Measurements from ENCODE around the gene SELENOK.

SELENOK gene

DNA sequence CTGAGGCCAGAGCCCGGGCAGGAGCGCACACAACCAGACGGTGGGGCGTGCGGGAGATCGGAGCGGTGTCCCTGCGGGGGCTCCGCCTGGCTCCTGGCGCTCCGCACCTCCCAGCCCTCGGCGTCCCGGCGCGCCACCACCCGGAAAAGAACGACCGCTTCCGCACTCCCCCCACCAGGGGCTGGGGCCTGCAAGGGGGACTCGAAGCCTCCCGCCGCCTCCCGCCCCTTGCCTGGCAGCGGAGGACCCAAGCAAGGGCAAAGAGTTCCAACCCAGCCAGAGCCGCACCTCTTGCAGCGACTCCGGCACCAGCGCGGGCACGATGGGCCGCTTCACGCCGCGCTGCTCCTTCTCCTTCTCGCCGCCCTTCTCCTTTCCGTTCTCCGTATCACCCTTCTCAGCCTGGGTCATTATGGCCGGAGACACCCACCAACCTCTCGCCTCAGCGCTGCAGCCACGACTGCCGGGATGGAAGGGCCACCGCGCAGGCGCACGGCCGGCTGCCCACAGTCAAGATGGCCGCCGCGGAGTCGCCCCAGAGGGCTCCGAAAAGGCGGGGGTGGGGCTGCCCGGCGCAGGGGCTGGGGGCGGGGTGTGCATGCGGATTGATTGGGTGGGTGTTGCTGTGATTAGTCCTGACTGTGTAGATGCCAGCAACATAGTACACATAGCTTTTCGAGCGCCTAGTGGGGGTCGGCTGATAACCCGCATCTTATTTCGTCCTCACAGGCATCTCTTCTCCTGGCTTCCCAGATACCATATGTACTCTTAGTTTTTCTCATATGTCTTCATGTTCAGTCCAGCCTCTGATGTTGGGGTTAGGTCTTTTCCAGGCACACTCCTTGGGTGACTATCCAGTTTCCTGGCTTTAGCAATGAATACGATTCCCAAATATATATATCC is 9.7 kb downstream of the SELENOK start, which contains the start of gene ACTR8:
TSS of gene ACTR8 (minus strand) at position 462 of the 903 bp plus-strand sequence. CDS start at position 411, 51 bp downstream.
- DNase-seq, result peak; percentile 42

DNA sequence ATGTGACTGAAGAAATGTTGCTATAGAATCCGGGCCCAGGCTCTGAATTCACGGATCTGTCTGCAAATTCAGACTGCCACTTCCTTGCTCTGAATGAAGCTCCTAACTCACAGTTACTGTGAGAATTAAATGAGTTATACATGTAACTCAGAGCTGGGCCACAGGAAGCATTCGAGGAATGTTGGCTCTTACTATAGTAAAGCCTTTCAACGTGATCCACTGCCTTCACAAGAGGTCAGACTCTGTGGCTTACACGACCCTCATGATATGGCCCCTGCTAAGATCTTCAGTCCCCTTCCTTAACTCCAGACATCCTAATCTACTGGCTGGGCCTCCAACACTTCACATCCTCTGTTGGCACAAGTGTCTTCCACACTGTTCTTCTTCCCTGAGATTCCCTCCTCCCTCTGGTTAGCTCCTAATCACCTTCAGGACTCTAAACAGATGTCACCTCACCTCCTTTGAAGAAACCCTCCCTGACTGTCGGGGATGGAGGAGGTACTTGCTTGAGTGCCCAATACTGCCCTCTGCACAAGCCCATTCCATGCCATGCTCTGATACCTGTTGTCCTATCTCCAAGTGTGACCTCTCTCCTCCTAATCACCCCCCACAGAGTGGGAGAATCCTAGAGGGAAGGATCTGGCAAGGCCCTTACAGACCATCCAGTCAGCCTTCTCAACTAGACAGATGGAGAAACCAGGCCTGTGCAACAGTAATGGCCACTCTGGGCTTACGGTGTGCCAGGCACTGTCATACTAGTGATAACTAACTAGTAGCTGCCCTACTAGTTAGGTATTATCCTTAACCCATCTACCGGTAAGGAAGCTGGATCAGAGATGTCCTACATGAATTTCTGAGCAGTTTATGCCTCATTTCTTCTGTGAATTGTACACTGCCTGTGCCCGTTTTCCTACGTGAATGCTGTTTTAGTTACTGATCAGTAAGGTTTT is 11.0 kb downstream of the SELENOK start:
- DNase-seq, result no peak

DNA sequence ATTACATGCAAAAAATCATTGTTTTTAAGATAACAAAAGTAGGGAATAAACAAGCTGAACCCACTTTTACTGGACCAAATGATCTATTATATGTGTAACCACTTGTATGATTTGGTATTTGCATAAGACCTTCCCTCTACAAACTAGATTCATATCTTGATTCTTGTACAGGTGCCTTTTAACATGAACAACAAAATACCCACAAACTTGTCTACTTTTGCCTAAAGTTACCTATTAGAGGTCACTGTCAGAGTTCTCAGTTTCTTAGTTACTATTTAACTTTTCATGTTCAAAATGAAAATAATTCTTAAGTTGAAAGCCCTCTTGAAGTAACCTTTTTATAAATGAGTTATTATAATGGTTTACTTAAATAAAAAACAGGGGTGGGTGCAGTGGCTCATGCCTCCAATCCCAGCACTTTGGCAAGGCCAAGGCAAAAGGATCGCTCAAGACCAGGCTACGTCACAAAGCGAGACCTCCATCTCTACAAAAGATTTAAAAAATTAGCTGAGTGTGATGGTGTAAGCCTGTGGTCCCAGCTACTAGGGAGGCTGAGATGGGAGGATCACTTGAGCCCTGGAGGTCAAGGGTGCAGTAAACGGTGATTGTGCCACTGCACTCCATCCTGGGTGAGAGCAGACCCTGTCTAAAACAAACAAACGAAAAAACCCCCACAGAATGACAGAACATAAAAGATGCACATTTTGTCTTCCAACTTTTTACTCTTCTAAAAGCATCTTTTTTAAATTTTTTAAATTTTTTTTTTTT is 25.7 kb downstream of the SELENOK start:
- no peak for DNase-seq

DNA sequence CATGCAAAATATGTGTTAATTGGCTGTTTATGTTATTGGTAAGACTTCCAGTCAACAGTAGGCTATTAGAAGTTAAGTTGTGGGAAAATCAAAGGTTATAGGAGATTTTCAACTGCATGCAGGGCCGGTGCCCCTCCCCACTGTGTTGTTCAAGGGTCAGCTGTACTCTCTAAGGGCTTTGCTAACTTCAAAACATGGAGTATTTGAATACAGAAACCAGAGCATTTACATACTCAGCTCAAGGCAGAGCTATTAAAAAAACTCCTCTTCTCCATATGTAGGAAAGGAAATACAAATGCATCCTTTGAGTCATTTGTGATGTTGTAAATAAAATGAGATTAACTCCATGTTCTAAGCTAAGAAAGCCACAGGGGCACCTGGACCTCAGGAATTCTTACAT is 28.5 kb downstream of the SELENOK start:
- no peak for DNase-seq

DNA sequence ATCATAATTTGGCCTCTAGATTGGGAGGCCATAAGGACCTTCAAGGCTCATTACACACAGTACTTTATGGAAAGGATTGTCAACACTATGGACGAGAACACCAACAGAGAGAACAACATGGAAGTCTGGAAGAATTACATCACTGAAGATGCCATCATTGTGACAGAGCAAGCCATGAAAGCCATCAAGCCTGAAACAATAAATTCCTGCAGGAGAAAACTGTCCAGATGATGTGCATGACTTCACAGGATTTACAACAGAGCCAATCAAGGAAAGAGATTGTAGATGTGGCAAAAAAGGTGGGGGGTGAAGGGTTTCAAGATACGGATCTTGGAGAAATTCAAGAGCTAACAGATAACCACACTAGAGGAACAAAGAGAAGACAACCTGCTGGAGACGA is 29.4 kb downstream of the SELENOK start:
- no peak for DNase-seq

DNA sequence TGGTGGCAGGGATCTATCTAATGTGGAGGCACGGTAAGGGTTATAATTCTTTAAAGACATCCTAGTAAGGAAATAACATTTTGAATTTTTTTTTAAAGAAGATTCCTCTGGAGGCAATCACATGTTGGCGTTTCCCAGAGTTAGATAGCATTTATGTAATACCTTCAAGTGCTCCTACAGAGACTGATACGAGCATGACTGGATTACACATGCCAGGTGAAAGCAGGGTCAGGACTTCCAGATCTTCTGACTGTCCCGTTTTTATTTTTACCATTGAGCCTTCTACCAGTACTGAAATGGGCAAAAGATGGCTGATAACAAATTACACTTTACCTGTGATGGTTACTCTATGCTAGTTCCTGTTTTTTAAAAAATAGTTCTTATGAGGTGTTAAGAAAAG is 31.5 kb downstream of the SELENOK start:
- no peak for DNase-seq

DNA sequence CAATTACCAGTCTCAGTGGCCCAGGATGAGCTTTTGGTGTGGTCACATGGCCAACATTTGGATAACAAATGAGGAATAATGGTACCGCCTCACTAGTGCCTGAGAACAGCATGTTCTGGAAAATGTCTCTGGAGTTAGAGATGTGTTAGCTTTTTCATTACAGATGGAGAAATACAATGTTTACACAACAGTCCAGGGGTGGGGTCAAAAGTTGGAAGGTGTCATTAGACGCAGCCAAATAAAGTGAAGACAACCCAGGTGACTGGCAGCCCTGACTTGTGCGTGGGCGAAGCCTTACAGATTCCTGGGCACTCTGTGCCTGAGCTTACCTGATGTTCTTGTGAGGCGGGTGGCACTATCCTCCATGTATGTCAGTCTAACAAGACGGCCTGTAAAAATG is 32.5 kb downstream of the SELENOK start:
- DNase-seq, result no peak

DNA sequence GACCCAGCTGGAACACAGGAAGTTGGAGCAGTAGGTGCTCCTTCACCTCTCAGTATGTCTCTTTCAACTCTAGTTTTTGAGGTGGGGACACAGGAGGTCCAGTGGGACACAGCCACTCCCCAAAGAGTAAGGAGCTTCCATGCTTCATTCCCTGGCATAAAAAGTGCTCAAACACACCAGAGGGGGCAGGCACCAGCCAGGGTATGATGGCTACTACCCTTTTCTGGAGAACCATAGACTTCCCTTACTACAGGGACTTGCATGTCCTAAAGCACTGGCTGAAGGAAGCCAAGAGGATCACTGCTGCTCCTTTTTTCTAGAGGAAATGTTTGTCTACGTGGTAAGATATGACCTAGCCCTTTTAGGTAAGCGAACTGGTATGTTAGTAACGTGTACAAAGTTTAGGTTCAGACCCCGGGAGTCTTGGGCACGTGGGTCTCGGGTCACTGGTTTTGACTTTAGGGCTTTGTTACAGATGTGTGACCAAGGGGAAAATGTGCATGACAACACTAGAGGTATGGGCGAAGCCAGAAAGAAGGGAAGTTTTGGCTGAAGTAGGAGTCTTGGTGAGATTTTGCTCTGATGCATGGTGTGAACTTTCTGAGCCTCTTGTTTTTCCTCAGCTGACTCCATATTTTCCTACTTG is 33.4 kb downstream of the SELENOK start:
- DNase-seq, result no peak

DNA sequence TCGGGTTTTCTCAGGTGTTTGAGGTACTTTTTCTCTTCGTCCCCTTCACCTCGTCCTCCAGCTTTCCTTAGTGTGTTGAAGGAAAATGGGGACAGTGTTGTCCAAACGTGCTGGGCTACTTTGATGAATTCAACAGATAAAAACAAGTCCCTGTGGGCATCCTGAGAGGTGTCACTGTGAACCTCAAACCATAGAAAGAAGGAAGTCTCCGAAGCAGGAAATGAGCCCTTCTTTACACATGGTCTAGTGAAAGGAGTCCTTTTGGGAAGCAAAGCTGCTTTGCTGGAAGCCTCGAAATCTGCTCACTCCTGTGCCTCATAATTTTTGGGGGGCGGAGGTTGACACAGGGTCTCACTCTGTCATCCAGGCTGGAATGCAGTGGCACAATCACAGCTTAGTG is 34.7 kb downstream of the SELENOK start:
- DNase-seq, result no peak

DNA sequence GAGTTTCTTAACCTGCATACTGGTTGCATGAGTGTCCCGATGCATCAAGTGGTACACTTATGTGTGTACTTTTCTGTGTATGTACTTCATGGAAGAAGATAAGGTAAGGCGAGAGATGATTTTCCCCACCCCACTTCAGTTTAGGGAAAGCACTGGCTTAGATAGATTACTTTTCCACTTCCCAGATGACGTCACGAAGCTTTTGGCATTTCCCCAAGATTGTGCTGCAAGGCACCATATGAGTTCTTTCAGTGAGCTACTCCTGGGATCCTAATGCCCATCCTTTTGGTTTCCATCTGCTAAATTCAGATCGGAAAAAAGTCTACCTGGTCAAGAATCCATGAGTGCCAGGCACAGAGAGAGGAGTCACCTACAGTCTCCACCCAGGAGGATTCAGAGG is 40.8 kb downstream of the SELENOK start:
- no peak for DNase-seq

DNA sequence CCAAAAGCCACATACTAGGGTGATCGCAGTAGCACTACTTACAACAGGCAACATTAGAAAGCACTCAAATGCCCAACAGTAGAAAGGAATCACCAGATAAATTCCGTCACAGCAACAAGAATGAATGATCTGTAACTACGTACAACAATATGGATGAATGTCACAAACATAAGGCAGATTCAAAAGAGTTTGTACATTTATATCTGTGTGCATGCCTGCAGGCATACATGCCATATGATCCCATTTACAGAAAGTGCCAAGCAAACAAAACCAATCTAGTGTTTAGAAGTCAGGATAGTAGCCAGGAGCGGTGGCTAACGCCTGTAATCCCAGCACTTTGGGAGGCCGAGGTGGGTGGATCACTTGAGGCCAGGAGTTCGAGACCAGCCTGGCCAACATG is 41.7 kb downstream of the SELENOK start:
- DNase-seq, result no peak

DNA sequence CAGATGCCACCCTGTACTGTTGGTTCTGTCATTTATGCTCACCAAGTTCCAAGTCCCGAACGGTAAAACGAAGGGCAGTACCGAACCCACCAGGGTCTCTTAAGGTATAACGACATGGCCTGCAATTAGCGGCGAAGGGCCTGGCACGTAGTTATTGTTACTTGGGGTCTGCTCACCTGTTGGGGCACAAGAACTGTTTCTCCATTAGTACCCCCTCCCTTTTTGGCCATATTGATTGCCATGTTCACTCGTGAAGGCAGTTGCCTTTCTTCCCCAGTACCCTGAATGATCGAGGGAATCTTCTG is 44.9 kb downstream of the SELENOK start:
- DNase-seq, result no peak

DNA sequence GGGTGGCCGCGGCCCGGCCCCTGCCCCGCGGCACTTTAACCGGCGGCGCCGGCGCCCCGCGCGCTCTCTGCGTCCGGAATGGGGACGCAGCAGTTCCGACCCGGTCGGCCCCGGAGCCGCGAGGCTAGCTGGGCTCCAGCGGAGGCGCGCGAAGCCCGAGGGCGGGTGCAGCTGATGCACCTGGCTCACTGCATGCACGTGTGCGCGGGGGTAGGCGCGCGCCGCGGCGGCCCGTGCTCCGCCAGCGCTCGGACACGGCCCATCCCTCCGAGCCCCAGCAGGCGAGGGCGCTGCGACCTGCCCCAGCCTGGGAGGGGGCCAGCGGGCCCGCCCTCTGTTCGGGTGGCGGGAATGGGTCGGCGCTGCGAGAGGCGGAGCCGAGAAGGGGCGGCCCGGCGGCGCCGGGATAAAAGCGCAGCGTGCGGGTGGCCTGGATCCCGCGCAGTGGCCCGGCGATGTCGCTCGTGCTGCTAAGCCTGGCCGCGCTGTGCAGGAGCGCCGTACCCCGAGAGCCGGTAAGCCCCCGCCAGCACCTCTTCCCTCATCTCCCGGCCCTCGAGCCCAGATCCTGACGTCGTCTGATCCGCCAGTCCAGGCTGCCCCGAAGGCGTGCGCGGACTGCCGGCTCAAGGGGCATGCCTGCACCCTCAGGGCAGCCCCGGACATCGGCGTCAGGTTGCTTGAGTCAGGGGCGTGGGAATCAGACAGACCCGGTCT is 45.4 kb downstream of the SELENOK start, which contains the start of the genes CHDH and IL17RB:
TSS of gene CHDH (minus strand) at position 286 of the 717 bp plus-strand sequence. CDS start 22,411 bp downstream, outside the sequence.
TSS of gene IL17RB (plus strand) at position 435 of the 717 bp plus-strand sequence. CDS start at position 456, 21 bp downstream.
- DNase-seq, result no peak

DNA sequence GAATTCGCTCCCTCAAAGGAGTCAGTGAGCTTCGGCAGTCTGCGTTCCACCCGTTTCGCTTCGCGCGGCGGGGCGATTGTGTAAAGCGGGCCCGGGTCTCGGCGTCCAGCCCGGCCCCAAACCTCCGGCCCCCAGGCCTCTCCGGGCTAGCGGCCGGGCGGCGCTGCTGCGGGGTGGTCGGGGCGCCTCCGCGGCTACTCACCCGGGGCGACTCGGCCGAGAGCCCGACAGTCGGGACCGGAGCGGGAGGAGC is 45.9 kb downstream of the SELENOK start:
- no peak for DNase-seq

DNA sequence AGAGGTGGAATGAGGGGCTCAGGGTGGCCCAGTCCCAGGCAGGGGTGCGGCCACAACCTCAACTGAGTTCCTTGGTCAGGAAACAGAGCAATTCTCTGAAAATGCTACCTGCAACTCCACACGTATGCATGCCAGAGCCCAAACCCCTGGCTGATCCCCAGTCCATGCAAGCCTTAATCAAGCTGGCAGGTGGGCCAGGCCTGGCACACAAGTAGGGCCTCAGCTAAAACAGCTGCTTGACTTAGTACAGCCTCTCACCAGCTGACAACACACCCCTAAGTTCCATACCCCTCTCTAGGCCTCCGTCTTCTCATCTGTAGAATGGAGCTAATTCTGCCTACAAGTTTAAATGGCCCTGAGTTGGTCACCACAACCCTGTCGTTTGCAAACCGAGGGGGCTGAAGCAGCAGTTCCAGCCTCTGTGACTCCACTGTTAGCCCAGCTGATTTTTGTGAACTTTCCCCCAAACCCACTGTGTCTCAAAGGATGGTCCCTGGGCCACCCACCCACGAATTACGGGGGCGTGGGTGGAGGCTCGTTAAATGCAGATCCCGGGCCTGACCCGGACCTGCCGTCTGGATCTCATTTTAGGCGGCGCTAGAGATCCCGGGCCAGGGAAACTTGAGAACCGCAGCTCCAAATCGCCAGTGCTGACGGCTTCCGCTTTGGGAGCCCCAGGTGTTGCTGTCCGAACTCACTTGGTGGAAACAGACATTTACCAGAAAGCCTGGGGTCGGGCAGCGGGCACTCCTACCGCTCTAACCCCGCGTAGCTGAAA is 46.4 kb downstream of the SELENOK start:
- DNase-seq, result no peak

DNA sequence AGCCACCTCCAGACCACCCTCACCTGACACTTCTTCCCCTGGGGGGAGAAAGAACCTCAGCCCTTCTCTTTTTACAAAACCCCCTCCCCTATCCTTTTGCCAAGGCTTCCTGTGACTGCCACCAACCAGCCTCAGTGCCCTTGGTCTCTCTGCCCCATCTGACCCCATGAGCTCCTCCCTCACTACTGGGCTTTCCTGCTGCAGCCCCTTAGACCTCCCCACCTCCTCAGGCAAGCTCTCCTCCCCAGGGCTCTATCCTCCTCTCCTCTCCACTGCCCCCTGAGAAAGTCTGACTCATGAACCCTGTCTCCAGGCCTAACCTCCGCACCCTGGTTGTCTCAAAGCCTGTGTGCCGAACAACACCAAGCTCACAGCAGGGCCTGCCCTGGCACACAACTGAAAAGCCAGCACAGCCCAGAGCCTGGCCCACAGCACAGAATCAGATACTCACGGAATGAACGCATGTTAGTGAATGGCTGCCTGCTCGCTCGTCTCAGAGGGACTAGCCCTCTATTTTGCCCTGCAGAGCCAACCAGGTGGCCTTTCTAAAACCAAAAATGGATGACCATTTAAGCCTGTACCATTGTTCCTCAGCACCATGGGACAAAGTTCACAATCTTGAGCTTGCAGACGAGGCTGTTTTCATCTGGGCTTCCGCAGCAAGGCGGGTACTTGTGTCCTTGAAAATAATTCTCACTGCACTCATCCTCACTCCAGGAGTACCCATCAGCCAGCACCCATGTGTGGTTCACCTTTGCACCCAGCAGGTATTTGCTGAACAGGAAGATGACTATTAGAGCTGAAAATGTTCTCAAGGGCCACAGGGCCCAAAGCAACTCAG is 47.2 kb downstream of the SELENOK start:
- DNase-seq, result no peak

DNA sequence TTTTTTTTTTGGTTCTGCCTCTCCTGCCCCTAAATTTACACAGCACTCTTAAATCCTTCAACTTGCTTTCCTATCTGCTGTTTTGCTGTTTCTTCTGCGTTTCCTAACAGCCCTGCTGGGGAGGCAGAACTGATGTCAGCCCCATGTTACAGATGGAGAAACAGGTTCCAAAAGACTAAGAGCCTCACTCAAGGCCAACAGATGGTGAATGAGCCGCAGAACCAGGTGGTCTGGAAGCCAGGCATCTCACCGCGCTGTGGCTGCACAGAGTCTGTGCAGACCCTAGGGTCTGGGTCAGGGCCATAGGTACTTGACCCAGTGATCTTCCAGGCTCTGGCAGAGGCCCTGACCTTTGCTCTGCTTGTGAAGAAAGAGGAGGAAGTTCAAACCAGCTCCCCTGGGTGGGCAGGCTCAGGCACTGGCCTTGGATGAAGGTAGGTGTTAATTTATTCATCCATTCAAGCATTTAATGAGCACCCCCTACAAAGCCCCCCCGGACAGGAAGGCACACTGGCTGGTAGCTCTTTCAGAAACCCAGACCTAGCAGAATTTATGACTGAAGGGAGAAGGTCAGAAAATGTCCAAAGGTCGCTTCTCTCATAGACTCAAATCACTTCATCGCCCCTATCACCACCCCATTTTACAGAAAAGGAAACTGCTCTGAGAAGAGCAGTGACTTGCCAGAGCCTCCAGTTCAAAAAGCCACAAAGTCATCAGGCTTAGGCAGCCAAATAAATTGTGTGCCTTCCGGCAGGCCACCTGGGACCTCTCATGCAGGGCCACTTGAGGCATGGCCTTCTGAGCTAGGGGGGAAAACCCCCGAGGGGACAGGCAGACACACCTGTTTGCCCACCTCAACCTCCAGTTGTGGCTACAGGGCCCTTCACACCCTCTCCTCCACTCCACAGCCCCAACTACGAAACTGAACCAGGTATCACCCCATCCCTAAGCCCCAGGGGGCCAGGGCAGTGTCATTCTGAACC is 48.2 kb downstream of the SELENOK start:
- DNase-seq, result no peak

DNA sequence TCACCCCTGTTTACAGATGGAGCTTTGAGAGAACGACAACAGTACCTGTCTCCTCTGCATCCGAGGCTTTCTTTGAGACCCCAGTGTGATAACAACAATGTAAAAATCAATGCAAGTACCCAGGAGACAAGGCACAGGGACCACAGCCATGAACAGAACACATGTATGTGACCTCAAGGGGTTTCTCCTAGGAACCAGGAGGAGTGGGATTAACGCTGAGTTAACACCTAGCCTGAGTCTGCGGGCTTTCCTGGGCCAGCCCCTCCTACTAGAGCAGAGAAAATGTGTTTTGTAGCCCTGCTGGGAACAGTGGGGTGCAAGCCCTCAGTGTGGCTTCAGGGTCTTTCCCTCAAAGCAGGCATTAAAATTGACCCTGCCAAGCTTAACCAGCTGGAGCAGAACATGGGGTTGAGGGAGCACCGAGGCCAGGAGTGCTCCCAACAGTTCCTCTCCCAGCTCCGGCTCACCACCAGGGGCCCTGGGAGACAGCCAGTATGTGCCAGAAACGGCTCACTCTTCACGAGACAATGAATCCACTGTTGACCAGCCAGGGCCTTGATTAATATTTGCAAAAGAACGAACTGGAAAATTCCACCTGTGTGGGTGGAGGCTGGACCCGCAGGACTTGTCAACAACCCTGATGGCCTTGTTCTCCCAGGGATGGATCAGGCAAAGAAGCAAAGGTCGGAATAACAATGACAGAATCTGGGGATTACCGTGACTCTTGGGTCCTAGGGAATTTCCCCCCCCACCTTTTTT is 49.0 kb downstream of the SELENOK start:
- DNase-seq, result no peak
